Measurements from ENCODE around the gene MAPKAPK3. TPM values are rescaled to one million over a fixed set of nuclear protein-coding genes. Genes with fewer than 3 reads are reported as not detected.
A peak's percentile ranks its signal among the peaks of the same experiment; 100 is the strongest.

MAPKAPK3 gene
- total and polyA plus RNA-seq, 2 donors from 2014 or later: 68.0 to 75.8 TPM

DNA sequence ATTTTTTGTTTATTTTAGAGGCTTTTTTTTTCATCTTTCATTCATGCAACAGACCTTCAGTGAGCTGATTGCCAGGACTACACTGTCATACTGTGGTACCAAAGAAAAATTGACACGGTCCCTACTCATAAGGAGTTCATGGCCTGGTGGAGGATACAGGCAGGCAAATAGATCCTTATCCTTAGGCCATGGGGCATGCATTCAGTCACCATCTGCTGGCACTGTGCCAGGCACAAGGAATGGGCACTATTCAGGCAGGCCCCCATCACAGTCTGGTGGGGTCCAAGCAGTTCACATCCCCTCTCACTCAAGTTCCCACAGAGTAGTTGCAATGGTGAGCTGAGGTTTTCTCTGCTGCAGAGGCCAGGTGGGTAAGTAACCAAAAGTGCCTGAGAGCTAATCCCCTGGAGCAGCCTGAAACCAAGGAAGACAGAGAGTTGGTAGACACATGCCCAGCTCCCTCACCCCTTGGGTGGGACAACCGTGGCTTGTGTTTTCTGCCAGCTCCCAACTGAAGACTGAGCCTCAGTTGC is 22.6 kb upstream of the MAPKAPK3 start:
- DNase-seq: no peak
- Histone ChIP-seq H3K9me3 (ENCODE audit: control insufficient read depth in 2 of 3, insufficient read depth in 1 of 3, low read length in 3 of 3) (no peaks in the 10 kb centered on the region), H3K9ac (ENCODE audit: low read length in 3 of 3) (no peak overlapping the region), H3K4me1 (ENCODE audit: control insufficient read depth in 2 of 3, insufficient read depth in 2 of 3, low read depth in 1 of 3, low read length in 3 of 3) (peaks cover 0 to 21% (median 11%) of the 10 kb centered on the region in 3 donors), H3K36me3 (ENCODE audit: control insufficient read depth in 2 of 3, insufficient read depth in 3 of 3, low read length in 3 of 3) (no peaks in the 10 kb centered on the region), H3K27ac (ENCODE audit: low read depth in 2 of 2, low read length in 2 of 2) (no peak overlapping the region), H3K27me3 (ENCODE audit: control insufficient read depth, insufficient read depth, low read length) (no peaks in the 10 kb centered on the region), H3K4me3 (ENCODE audit: low read length in 3 of 3) (no peak overlapping the region)
- intact Hi-C loops (cut with DNase I): no loop called here
- FAIRE-seq: no peak
- TF ChIP-seq, protein P1, sequence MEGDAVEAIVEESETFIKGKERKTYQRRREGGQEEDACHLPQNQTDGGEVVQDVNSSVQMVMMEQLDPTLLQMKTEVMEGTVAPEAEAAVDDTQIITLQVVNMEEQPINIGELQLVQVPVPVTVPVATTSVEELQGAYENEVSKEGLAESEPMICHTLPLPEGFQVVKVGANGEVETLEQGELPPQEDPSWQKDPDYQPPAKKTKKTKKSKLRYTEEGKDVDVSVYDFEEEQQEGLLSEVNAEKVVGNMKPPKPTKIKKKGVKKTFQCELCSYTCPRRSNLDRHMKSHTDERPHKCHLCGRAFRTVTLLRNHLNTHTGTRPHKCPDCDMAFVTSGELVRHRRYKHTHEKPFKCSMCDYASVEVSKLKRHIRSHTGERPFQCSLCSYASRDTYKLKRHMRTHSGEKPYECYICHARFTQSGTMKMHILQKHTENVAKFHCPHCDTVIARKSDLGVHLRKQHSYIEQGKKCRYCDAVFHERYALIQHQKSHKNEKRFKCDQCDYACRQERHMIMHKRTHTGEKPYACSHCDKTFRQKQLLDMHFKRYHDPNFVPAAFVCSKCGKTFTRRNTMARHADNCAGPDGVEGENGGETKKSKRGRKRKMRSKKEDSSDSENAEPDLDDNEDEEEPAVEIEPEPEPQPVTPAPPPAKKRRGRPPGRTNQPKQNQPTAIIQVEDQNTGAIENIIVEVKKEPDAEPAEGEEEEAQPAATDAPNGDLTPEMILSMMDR (IDR thresholded peaks at IDR 0.05; ENCODE audit: borderline replicate concordance, extremely low read depth, insufficient read depth): no peak

DNA sequence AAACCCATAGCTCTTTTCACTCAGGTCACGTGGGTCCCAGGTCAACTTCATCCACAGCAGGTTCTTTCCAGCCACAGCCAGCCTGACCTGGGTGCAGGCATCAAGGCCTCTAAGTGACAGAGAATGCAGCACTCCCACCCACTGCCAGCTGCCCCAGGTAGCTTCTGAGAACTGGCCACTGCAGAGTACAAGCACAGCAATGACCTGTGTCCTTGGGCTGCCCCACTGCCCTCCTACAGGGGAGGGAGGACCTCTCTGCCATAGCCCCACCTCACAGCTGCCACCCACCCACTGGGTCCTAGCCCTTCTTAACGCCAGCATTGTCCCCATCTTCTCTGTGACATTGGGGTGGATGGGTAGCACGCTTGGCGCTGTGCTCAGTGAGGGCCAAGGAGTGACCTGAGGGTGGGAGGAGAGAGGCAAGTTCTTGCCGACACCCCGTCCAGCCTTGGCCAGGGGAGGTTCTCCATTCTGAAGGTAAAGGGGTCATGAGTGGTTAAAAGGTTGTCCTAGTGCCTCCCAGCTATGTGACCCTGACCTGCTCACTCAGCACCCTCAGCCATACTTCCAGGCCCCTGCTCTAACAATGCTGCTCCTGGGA is 17.7 kb upstream of the MAPKAPK3 start:
- H3K4me1 ChIP-seq (ENCODE audit: control insufficient read depth in 2 of 3, insufficient read depth in 2 of 3, low read depth in 1 of 3, low read length in 3 of 3): peaks cover 4 to 52% (median 51%) of the 10 kb centered on the region in 3 donors
- peak in 2 of 5 donors; percentile 21 to 29 for DNase-seq
- peak overlapping the region in 1 of 3 donors; percentile 83 for H3K9ac ChIP-seq (ENCODE audit: low read length in 3 of 3)
- H3K4me3 ChIP-seq (ENCODE audit: low read length in 3 of 3): no peak overlapping the region
- no peaks in the 10 kb centered on the region for H3K27me3 ChIP-seq (ENCODE audit: control insufficient read depth, insufficient read depth, low read length)
- no peaks in the 10 kb centered on the region for H3K9me3 ChIP-seq (ENCODE audit: control insufficient read depth in 2 of 3, insufficient read depth in 1 of 3, low read length in 3 of 3)
- H3K27ac ChIP-seq (ENCODE audit: low read depth in 2 of 2, low read length in 2 of 2): peak overlapping the region; percentile 99
- TF ChIP-seq, protein P1 (IDR thresholded peaks at IDR 0.05; ENCODE audit: borderline replicate concordance, extremely low read depth, insufficient read depth): no peak
- intact Hi-C loops (cut with DNase I): no loop called here
- H3K36me3 ChIP-seq (ENCODE audit: control insufficient read depth in 2 of 3, insufficient read depth in 3 of 3, low read length in 3 of 3): peaks cover 0 to 3% (median 0%) of the 10 kb centered on the region in 3 donors
- FAIRE-seq: no peak

DNA sequence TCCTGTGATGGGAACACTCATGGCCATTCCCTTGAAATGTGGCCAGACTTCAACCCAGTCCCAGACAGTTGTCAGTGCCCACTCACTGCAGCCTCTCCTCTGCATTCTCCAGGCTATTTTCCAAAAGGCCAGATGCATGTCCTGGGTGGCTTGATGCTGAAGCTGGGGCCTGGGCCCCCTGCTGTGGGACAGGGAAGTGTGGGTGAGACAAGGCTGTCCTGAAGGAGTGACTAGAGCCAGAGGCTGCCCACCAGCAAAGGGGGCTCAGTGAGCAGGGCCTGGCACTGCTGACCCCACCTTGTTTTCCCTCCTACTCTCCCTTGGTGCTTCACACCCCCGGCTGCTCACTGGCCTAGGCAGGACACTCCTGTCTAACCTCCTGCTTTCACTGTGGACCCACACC is 17.2 kb upstream of the MAPKAPK3 start:
- intact Hi-C loops (cut with DNase I): no loop called here
- peaks cover 4 to 57% (median 55%) of the 10 kb centered on the region in 3 donors for H3K4me1 ChIP-seq (ENCODE audit: control insufficient read depth in 2 of 3, insufficient read depth in 2 of 3, low read depth in 1 of 3, low read length in 3 of 3)

More for the DNA sequence above, 17.2 kb upstream of the MAPKAPK3 start:
- DNase-seq (no peak), FAIRE-seq (no peak)
- TF ChIP-seq, protein P1 (IDR thresholded peaks at IDR 0.05; ENCODE audit: borderline replicate concordance, extremely low read depth, insufficient read depth): no peak
- H3K9me3 ChIP-seq (ENCODE audit: control insufficient read depth in 2 of 3, insufficient read depth in 1 of 3, low read length in 3 of 3): no peaks in the 10 kb centered on the region
- H3K36me3 ChIP-seq (ENCODE audit: control insufficient read depth in 2 of 3, insufficient read depth in 3 of 3, low read length in 3 of 3): peaks cover 0 to 7% (median 3%) of the 10 kb centered on the region in 3 donors
- H3K27me3 ChIP-seq (ENCODE audit: control insufficient read depth, insufficient read depth, low read length): no peaks in the 10 kb centered on the region
- peak overlapping the region in 1 of 3 donors; percentile 8 for H3K4me3 ChIP-seq (ENCODE audit: low read length in 3 of 3)
- peak overlapping the region; percentile 99 for H3K27ac ChIP-seq (ENCODE audit: low read depth in 2 of 2, low read length in 2 of 2)
- peak overlapping the region in 2 of 3 donors; percentile 43 to 83 for H3K9ac ChIP-seq (ENCODE audit: low read length in 3 of 3)

Measured in kidney (tissue), 14 donors.